OCI-LY1 (cell line): ENCODE measurements around the gene GAL3ST2.

Experiments used
- EZH2 ChIP-seq: fragments of 200-600 bp; sonication (generic), shearing (Covaris generic); IDR thresholded peaks from 2 replicates; pipeline ENCODE4 v1.8.0; 2017; ENCODE audit warnings: borderline replicate concordance, mixed run types, mild to moderate bottlenecking, antibody characterized with exemption, low read length, moderate library complexity, mixed read lengths
- TF ChIP-seq, protein P1 (sequence below): fragments of 200-600 bp; sonication (generic), shearing (Covaris generic); IDR thresholded peaks from 2 replicates; pipeline ENCODE4 v1.5.1; 2017; ENCODE audit warnings: mild to moderate bottlenecking, antibody characterized with exemption, low read length, moderate library complexity, mixed read lengths

DNA sequence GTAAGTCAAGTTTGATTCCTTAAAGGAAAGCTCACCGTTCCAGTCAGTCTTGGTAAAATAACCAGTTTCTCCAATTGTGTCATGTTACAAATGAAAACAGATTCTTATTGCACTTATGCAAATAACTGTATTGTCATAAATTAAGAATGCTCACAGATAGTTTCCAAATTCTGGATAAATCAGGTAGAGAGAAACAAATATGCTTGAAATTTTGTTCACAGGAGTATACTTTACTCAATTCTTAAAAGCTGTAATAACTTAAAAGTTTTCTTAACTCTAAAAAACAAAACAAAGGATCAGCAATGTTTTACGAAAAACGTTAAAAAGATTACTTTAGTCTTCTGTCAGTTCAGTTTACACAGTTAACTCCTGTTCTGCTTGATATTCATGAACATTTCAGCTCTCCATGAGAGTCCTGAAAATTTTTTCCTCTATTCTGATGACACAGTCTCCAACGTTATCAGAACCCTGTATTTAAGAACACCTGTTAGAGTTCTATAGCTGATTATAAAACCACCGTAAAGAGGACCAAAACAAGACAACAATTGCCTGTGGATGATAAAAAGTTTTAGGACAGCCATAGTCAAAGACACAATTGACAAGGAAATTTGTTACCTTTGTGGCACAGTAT lies 4.4 kb downstream of the GAL3ST2 start:
- TF ChIP-seq, protein P1, sequence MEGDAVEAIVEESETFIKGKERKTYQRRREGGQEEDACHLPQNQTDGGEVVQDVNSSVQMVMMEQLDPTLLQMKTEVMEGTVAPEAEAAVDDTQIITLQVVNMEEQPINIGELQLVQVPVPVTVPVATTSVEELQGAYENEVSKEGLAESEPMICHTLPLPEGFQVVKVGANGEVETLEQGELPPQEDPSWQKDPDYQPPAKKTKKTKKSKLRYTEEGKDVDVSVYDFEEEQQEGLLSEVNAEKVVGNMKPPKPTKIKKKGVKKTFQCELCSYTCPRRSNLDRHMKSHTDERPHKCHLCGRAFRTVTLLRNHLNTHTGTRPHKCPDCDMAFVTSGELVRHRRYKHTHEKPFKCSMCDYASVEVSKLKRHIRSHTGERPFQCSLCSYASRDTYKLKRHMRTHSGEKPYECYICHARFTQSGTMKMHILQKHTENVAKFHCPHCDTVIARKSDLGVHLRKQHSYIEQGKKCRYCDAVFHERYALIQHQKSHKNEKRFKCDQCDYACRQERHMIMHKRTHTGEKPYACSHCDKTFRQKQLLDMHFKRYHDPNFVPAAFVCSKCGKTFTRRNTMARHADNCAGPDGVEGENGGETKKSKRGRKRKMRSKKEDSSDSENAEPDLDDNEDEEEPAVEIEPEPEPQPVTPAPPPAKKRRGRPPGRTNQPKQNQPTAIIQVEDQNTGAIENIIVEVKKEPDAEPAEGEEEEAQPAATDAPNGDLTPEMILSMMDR, result no peak
- TF ChIP-seq EZH2, result no peak
